ENCODE data around the gene NAALADL2.
"Not testable (repeated sequence)": the region's sequence is repeated elsewhere in the genome, so short reads cannot be mapped to it uniquely, and the experiment has no call there.

Gene NAALADL2

DNA sequence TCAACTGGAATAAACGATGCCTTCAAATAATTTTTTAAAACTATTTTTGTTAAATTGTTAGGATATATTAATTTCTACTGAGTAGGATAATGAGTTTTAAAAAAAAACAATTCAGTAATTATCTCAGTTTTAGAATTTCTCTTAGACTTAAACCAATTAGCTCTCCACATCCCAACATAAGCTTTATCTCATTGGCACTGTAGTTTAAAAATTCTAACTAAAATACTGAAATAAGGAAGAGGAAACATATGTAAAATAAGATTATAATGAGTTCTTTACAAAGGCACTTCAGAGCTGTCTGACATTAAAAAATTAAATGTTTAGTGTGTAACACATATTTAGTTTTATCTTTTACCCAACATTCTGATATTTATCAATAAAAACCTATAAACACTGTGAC lies 558.3 kb downstream of the NAALADL2 start:
- TF ChIP-seq, protein P1, sequence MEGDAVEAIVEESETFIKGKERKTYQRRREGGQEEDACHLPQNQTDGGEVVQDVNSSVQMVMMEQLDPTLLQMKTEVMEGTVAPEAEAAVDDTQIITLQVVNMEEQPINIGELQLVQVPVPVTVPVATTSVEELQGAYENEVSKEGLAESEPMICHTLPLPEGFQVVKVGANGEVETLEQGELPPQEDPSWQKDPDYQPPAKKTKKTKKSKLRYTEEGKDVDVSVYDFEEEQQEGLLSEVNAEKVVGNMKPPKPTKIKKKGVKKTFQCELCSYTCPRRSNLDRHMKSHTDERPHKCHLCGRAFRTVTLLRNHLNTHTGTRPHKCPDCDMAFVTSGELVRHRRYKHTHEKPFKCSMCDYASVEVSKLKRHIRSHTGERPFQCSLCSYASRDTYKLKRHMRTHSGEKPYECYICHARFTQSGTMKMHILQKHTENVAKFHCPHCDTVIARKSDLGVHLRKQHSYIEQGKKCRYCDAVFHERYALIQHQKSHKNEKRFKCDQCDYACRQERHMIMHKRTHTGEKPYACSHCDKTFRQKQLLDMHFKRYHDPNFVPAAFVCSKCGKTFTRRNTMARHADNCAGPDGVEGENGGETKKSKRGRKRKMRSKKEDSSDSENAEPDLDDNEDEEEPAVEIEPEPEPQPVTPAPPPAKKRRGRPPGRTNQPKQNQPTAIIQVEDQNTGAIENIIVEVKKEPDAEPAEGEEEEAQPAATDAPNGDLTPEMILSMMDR (IDR thresholded peaks at IDR 0.05; ENCODE audit: low read depth, low read length, missing control alignments), result no peak
- in situ Hi-C loops (cut with HindIII; ENCODE audit: low sequenced_read_pairs), result no loop called here
- no peak overlapping the region for H3K4me3 ChIP-seq (ENCODE audit: low read depth, low read length)
- no peak for DNase-seq (ENCODE audit: low read depth)

DNA sequence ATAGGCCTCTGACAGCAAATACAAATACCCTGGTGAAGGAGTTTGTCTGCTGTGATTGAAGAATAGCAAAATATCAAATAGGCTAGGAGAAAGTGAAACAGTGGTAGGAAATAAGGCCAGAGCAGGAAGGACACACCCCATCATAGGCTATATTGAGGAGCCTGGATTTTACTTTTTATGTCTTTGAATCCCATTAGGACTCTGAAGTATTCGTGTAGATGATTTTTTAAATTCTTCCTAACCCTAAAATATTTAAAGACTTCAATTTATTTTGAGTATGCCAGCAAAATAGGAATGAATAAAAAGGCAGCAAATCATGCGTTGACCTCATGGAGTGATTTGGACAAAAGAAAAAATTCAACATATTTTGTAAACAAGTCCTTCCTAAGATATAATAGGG lies 562.8 kb downstream of the NAALADL2 start:
- TF ChIP-seq, protein P1 (IDR thresholded peaks at IDR 0.05; ENCODE audit: low read depth, low read length, missing control alignments), result no peak
- in situ Hi-C loops (cut with HindIII; ENCODE audit: low sequenced_read_pairs), result no loop called here
- no peak for DNase-seq (ENCODE audit: low read depth)
- H3K4me3 ChIP-seq (ENCODE audit: low read depth, low read length), result no peak overlapping the region

DNA sequence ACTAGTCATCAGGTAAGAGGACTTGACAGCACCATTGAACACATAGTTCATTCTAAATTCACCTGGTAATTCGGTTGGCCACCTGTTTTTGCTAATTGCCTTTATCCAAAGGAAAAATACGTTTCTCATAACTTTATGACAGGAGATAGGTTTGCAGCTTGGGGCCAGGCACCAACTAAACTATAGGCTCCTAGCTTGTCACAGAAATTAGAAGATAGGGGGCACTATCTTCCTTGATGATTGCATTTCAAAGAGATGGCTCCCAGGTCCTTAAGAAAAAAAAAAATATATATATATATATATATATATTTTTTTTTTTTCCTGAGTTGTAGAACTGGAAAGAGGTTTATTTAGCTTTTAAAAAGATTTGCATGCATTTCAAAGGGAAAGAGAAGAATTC lies 563.6 kb downstream of the NAALADL2 start:
- in situ Hi-C loops (cut with HindIII; ENCODE audit: low sequenced_read_pairs), result no loop called here
- no peak overlapping the region for H3K4me3 ChIP-seq (ENCODE audit: low read depth, low read length)
- no peak for DNase-seq (ENCODE audit: low read depth)
- TF ChIP-seq, protein P1 (IDR thresholded peaks at IDR 0.05; ENCODE audit: low read depth, low read length, missing control alignments), result no peak

DNA sequence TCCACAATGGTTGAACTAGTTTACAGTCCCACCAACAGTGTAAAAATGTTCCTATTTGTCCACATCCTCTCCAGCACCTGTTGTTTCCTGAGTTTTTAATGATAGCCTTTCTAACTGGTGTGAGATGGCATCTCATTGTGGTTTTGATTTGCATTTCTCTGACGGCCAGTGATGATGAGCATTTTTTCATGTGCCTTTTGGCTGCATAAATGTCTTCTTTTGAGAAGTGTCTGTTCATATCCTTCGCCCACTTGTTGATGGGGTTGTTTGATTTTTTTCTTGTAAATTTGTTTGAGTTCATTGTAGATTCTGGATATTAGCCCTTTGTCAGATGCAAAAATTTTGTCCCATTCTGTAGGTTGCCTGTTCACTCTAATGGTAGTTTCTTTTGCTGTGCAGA lies 564.7 kb downstream of the NAALADL2 start:
- in situ Hi-C loops (cut with HindIII; ENCODE audit: low sequenced_read_pairs); H3K4me3 ChIP-seq (ENCODE audit: low read depth, low read length); DNase-seq (ENCODE audit: low read depth): not testable (repeated sequence)

DNA sequence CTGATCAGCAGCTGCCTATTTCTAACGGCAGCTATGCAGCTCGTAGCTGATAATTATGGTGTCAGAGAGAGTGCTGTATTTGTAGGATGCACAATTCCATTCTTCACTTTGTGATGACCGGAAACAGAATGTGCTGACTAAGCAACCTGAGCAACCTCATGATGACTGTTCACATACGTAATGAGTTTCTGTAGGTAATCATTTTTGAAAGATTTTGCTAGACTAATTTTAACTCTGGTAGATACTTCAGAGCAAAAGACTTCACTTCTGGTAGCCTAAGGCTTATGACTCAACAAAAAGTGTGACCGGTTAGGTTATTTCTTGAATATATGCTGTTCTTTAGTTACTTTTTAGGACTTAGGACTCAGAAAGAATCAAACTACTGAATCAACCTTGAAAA lies 567.7 kb downstream of the NAALADL2 start:
- in situ Hi-C loops (cut with HindIII; ENCODE audit: low sequenced_read_pairs), result no loop called here
- TF ChIP-seq, protein P1 (IDR thresholded peaks at IDR 0.05; ENCODE audit: low read depth, low read length, missing control alignments), result no peak
- no peak overlapping the region for H3K4me3 ChIP-seq (ENCODE audit: low read depth, low read length)
- no peak for DNase-seq (ENCODE audit: low read depth)

DNA sequence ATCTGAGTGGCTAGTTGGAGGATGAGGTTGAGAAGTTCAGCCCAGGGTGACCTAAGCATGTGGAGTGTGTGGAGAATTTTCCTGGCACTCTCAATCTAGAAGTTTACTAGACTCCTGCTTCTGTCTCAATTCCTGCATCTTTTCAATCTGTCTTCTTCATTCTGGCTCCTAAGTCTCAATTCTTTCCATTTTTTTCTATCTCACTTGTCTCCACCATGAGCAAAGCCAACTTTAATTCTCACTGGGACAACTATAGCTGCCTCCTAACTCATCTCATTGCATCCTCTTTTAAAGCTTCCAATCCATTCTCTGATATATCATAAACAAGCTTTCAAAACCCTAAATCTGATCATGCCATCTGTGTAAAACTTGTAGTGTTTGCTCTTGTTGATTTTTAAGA lies 569.3 kb downstream of the NAALADL2 start:
- TF ChIP-seq, protein P1 (IDR thresholded peaks at IDR 0.05; ENCODE audit: low read depth, low read length, missing control alignments), result no peak
- no peak for DNase-seq (ENCODE audit: low read depth)
- in situ Hi-C loops (cut with HindIII; ENCODE audit: low sequenced_read_pairs), result no loop called here
- no peak overlapping the region for H3K4me3 ChIP-seq (ENCODE audit: low read depth, low read length)

DNA sequence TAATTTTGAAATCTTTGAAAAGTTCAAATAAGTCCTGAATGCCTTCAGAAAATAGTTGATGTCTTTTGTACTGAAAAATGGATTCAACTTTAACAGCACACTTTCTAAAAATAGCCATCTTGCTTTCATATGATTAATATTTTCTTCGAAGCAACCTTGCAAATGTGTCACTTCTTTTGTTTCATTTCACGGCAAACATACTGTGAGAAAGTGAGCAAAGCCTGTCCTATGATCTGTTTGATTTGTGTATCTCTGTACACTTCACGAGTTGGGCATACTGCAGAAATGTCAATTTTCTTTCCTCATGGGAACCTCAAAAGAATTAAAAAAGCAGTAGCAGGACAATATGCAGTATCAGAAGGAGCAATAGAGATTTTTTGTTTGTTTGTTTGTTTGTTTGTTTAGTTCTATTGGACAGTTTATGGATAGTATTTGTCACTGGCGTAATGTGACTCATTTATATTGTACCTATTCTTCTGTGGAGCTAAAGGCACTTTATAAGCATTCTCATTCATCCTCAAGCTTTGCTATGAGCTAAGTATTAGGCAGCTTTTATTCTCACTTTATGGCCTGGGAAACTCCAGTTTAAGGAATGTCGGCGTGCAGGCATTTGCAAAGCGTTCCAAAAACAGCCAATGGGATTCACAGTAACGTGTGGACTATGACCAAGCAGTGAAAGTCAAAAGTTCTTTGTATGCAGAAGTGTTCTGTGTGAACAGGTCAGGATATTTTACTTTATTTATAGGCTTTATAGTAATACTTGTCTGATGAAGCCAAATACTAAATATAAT lies 572.0 kb downstream of the NAALADL2 start:
- TF ChIP-seq, protein P1 (IDR thresholded peaks at IDR 0.05; ENCODE audit: low read depth, low read length, missing control alignments), result no peak
- H3K4me3 ChIP-seq (ENCODE audit: low read depth, low read length), result no peak overlapping the region
- DNase-seq (ENCODE audit: low read depth), result no peak
- in situ Hi-C loops (cut with HindIII; ENCODE audit: low sequenced_read_pairs), result no loop called here

Measured in astrocyte of the cerebellum (primary cell).